ENCODE data around the gene KATNAL2. TPM values are rescaled to one million over a fixed set of nuclear protein-coding genes. Genes with fewer than 3 reads are reported as not detected.
"Not testable (repeated sequence)": the region's sequence is repeated elsewhere in the genome, so short reads cannot be mapped to it uniquely, and the experiment has no call there.

The KATNAL2 gene
- total RNA-seq, 4 donors from 2014 or later: 2.8 to 14.3 (median 3.6) TPM; not detected in 1

DNA sequence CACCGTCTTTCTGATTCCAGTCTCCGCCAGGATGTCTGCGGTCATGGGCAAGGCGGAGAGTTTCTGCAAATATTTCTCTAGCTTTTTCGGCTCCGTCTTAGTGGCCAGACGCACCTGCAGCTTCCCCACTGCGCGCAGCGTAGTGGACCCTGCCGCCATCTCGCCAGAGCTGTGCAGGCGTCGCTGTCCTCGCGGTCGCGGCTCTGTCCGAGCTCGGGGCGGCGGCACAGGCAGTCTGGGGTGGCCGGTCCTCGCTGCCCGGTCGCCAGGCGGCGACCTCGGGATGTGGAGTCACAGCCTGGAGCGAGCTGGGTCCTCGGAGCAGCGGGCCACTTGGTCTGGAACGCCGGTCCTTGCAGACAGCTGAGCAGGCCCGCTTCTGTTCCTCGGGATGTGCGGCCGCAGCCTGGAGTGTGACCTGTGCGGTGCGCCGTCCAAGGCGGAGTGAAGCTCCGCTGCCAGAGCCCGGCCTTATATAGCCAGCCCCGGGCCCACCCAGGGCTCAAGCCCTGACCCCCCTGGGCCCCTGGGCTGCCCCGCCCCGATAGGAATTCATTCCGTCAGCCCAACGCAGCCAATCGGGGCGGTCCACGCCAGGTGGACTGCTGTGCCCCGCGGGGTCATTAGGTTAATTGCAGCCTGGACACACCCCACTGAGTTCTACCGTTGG is 112.4 kb downstream of the KATNAL2 start:
- H3K4me1 ChIP-seq; H3K27me3 ChIP-seq; H3K9me3 ChIP-seq; intact Hi-C loops (cut with DNase I; ENCODE audit: low total_unique reads); H3K36me3 ChIP-seq; H3K27ac ChIP-seq; H3K4me3 ChIP-seq; DNase-seq: not testable (repeated sequence)

GRCh38 chr18:47030887-47031286 is 113.5 kb downstream of the KATNAL2 start:
- H3K4me1 ChIP-seq; DNase-seq; H3K27me3 ChIP-seq; H3K27ac ChIP-seq; H3K9me3 ChIP-seq; H3K4me3 ChIP-seq; H3K36me3 ChIP-seq; intact Hi-C loops (cut with DNase I; ENCODE audit: low total_unique reads): not testable (repeated sequence)

GRCh38 chr18:47032945-47033344 is 115.5 kb downstream of the KATNAL2 start:
- intact Hi-C loops (cut with DNase I; ENCODE audit: low total_unique reads): no loop called here

DNA sequence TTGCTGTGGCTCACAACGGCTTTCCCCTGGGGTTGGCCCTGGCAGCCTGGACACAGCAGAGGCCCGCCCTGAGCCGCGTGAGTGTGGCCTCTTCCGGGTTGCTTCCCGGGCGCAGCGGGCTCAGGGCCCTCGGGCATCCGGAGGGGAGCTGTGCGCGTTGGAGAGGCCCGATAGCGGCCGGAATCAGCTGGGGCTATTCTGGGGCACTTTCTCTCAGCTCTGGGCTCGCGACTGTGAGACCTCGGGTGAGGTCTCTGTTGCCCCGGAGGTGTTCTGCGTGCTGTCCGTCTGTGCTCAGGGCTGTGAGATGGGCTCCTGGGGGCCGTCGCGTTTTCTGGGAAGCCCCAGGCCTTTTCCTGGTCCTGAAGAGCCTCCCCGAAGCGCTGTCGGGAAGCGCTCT is 117.2 kb downstream of the KATNAL2 start:
- H3K36me3 ChIP-seq; H3K4me3 ChIP-seq; DNase-seq; H3K9me3 ChIP-seq; H3K27ac ChIP-seq; intact Hi-C loops (cut with DNase I; ENCODE audit: low total_unique reads); H3K4me1 ChIP-seq; H3K27me3 ChIP-seq: not testable (repeated sequence)

More at GRCh38 chr18:47032945-47033344, 115.5 kb downstream of the KATNAL2 start:
- Histone ChIP-seq H3K36me3 (no peaks in the 10 kb centered on the region), H3K4me3 (no peak overlapping the region), H3K4me1 (no peaks in the 10 kb centered on the region), H3K27me3 (no peaks in the 10 kb centered on the region), H3K9me3 (no peaks in the 10 kb centered on the region), H3K27ac (no peak overlapping the region)
- TF ChIP-seq POLR2A (IDR thresholded peaks at IDR 0.05): no peak
- TF ChIP-seq, protein P1, sequence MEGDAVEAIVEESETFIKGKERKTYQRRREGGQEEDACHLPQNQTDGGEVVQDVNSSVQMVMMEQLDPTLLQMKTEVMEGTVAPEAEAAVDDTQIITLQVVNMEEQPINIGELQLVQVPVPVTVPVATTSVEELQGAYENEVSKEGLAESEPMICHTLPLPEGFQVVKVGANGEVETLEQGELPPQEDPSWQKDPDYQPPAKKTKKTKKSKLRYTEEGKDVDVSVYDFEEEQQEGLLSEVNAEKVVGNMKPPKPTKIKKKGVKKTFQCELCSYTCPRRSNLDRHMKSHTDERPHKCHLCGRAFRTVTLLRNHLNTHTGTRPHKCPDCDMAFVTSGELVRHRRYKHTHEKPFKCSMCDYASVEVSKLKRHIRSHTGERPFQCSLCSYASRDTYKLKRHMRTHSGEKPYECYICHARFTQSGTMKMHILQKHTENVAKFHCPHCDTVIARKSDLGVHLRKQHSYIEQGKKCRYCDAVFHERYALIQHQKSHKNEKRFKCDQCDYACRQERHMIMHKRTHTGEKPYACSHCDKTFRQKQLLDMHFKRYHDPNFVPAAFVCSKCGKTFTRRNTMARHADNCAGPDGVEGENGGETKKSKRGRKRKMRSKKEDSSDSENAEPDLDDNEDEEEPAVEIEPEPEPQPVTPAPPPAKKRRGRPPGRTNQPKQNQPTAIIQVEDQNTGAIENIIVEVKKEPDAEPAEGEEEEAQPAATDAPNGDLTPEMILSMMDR (IDR thresholded peaks at IDR 0.05): no peak
- DNase-seq: no peak

DNA sequence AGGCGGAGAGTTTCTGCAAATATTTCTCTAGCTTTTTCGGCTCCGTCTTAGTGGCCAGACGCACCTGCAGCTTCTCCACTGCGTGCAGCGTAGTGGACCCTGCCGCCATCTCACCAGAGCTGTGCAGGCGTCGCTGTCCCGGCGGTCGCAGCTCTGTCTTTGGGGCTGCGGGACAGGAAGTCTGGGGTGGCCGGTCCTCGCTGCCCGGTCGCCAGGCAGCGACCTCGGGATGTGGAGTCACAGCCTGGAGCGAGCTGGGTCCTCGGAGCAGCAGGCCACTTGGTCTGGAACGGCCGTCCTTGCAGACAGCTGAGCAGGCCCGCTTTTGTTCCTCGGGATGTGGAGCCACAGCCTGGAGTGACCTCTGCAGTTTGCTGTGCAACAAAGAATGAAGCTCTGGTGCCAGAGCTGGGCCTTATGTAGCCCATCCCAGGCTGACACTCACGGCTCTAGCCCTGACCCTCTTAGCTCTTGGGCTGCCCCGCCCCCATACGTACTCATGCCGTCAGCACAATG is 117.8 kb downstream of the KATNAL2 start, which contains the start of gene ELOA2:
Gene ELOA2 (minus strand): TSS at position 466 of the 516 bp plus-strand sequence. CDS start 357 bp downstream, at position 109.
- Histone ChIP-seq H3K9me3 (no peaks in the 10 kb centered on the region), H3K27me3 (no peaks in the 10 kb centered on the region), H3K27ac (no peak within 1 kb of the TSS), H3K4me1 (no peaks in the 10 kb centered on the region), H3K4me3 (no peak within 1 kb of the TSS), H3K36me3 (no peaks in the 10 kb centered on the region)
- DNase-seq: no peak
- no peak for TF ChIP-seq POLR2A (IDR thresholded peaks at IDR 0.05)
- TF ChIP-seq, protein P1 (IDR thresholded peaks at IDR 0.05): no peak
- intact Hi-C loops (cut with DNase I; ENCODE audit: low total_unique reads): no loop called here

DNA sequence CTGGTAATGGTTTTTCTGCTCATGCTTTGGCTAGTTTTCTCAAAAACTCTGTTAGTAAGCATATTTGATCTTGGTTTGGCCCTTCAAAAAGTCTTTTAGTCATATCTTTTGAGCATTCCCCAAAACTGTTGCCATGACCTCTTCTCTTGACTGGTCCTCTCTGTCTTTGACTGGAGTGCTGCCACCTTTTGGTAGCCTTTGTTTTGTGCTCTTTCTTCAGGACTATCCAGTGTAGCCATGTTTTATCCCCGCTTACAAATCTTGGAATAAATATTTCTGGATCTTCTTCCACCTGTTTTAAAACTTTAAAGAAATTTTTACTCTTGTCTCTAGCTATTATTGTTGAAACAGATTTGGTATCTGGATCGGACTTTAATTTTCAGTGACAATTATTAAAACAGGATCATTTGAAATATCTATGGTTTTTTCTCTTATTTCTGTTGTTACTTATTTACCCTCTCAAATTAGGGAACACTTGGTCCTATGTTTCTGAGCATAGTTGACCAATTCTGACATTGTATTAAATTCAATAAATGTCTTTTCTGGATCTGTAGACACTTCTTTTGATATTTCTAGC is 119.0 kb downstream of the KATNAL2 start:
- Histone ChIP-seq H3K9me3 (no peaks in the 10 kb centered on the region), H3K27ac (no peak overlapping the region), H3K4me1 (no peaks in the 10 kb centered on the region), H3K36me3 (no peaks in the 10 kb centered on the region), H3K4me3 (no peak overlapping the region), H3K27me3 (no peaks in the 10 kb centered on the region)
- TF ChIP-seq, protein P1 (IDR thresholded peaks at IDR 0.05): no peak
- TF ChIP-seq POLR2A (IDR thresholded peaks at IDR 0.05): no peak
- intact Hi-C loops (cut with DNase I; ENCODE audit: low total_unique reads): no loop called here
- no peak for DNase-seq
